NCI-H128 (cell line): Measurements from ENCODE around the gene LCN9.
"Not testable (repeated sequence)": the region's sequence is repeated elsewhere in the genome, so short reads cannot be mapped to it uniquely, and the experiment has no call there.

ENCODE experiments used
- DNase-seq: peaks from one replicate; lab custom pipeline; 2025; ENCODE audit not compliant: unreplicated experiment; lab: John Stamatoyannopoulos, UW

Gene LCN9

GRCh38 chr9:135662758-135663450 is at the start of gene LCN9:
LCN9 (plus strand) TSS chr9:135663309; CDS start chr9:135663322, 13 bp downstream.
- no peak for DNase-seq

- DNase-seq, result no peak
Observed at GRCh38 chr9:135613946-135614805, 48.9 kb upstream of the LCN9 start.

- DNase-seq, result no peak
Observed at GRCh38 chr9:135614821-135615665, 48.1 kb upstream of the LCN9 start.

GRCh38 chr9:135615666-135616618 is 47.2 kb upstream of the LCN9 start:
- no peak for DNase-seq

GRCh38 chr9:135616619-135617537 is 46.2 kb upstream of the LCN9 start:
- DNase-seq, result no peak

- DNase-seq, result no peak
Observed at GRCh38 chr9:135617538-135617900, 45.6 kb upstream of the LCN9 start.

GRCh38 chr9:135617991-135618411 is 45.1 kb upstream of the LCN9 start:
- DNase-seq, result no peak

GRCh38 chr9:135618866-135619598 is 44.1 kb upstream of the LCN9 start:
- DNase-seq, result no peak

GRCh38 chr9:135619599-135619886 is 43.6 kb upstream of the LCN9 start:
- DNase-seq, result no peak

GRCh38 chr9:135620558-135620957 is 42.6 kb upstream of the LCN9 start:
- DNase-seq, result no peak

GRCh38 chr9:135622415-135623020 is 40.6 kb upstream of the LCN9 start:
- DNase-seq, result no peak

GRCh38 chr9:135624282-135624681 is 38.8 kb upstream of the LCN9 start:
- no peak for DNase-seq

GRCh38 chr9:135632841-135633240 is 30.3 kb upstream of the LCN9 start:
- no peak for DNase-seq

- DNase-seq, result not testable (repeated sequence)
Observed at GRCh38 chr9:135636930-135637530, 26.1 kb upstream of the LCN9 start.

- DNase-seq, result no peak
Observed at GRCh38 chr9:135639196-135639595, 23.9 kb upstream of the LCN9 start, which contains the start of gene GLT6D1. GLT6D1 (minus strand) TSS chr9:135639540; CDS start chr9:135639187, 353 bp downstream.

- DNase-seq, result no peak
Observed at GRCh38 chr9:135641047-135641446, 22.1 kb upstream of the LCN9 start.

- DNase-seq, result no peak
Observed at GRCh38 chr9:135641745-135642144, 21.4 kb upstream of the LCN9 start.
